Head of caudate nucleus (tissue), 42 donors: ENCODE results near the gene SERGEF.
"Not testable (repeated sequence)": the region's sequence is repeated elsewhere in the genome, so short reads cannot be mapped to it uniquely, and the experiment has no call there.

Source experiments
- DNase-seq, 42 donors: peaks; one replicate each; pipeline versions ENCODE4 v3.0.0 to v3.0.0-alpha.2; 2020 to 2021; ENCODE audit warnings: mixed read lengths in 7 of 42
- intact Hi-C: fragments of 100-400 bp; cut with DNase I; formaldehyde crosslinking; loops from one replicate; pipeline ENCODE4 v1.15.0; 2022

Gene SERGEF

GRCh38 chr11:18005376-18006129 is 7.3 kb downstream of the SERGEF start:
- DNase-seq, result no peak
- intact Hi-C loops, result no loop called here

GRCh38 chr11:18001191-18001590 is 11.7 kb downstream of the SERGEF start:
- DNase-seq, result peak in 22 of 42 donors; percentile 15 to 88 (median 46)
- intact Hi-C loops, result no loop called here

GRCh38 chr11:18000760-18001159 is 12.1 kb downstream of the SERGEF start:
- intact Hi-C loops, result no loop called here
- DNase-seq, result no peak

GRCh38 chr11:18000128-18000527 is 12.7 kb downstream of the SERGEF start:
- intact Hi-C loops, DNase-seq: not testable (repeated sequence)

- peak in 5 of 42 donors; percentile 16 to 60 (median 29) for DNase-seq
- intact Hi-C loops, result no loop called here
Observed at GRCh38 chr11:17992916-17993315, 19.9 kb downstream of the SERGEF start.

- peak in 36 of 42 donors; percentile 14 to 83 (median 54) for DNase-seq
- intact Hi-C loops, result no loop called here
Observed at GRCh38 chr11:17991783-17992433, 20.9 kb downstream of the SERGEF start.

GRCh38 chr11:17989306-17989705 is 23.5 kb downstream of the SERGEF start:
- intact Hi-C loops, result no loop called here
- no peak for DNase-seq

- intact Hi-C loops, result no loop called here
- DNase-seq, result no peak
Observed at GRCh38 chr11:17988465-17988864, 24.4 kb downstream of the SERGEF start.

- no peak for DNase-seq
- intact Hi-C loops, result no loop called here
Observed at GRCh38 chr11:17987826-17988225, 25.0 kb downstream of the SERGEF start.

GRCh38 chr11:17986711-17987220 is 26.1 kb downstream of the SERGEF start:
- intact Hi-C loops, result no loop called here
- no peak for DNase-seq

GRCh38 chr11:17986007-17986710 is 26.7 kb downstream of the SERGEF start:
- DNase-seq, result peak in 6 of 42 donors; percentile 15 to 56 (median 20)
- intact Hi-C loops, result no loop called here

- DNase-seq, result peak in 7 of 42 donors; percentile 8 to 53 (median 20)
- intact Hi-C loops, result no loop called here
Observed at GRCh38 chr11:17985517-17985916, 27.3 kb downstream of the SERGEF start.

GRCh38 chr11:17983569-17983968 is 29.3 kb downstream of the SERGEF start:
- intact Hi-C loops, result loop anchor here (5.0 kb wide), 1 partner anchor 386 kb away; no protein-coding TSS in a partner anchor
- no peak for DNase-seq

- DNase-seq, result peak in 22 of 42 donors; percentile 5 to 73 (median 36)
- intact Hi-C loops, result loop anchor here (5.0 kb wide), 2 partner anchors 248 to 383 kb away; partner anchors contain the start of gene KCNC1
Observed at GRCh38 chr11:17979770-17980371, 33.0 kb downstream of the SERGEF start.

- intact Hi-C loops, result loop anchor here (5.0 kb wide), 1 partner anchor 246 kb away; the partner anchor contains the start of gene KCNC1
- DNase-seq, result peak; percentile 24 to 83 (median 67)
Observed at GRCh38 chr11:17978553-17979287, 34.1 kb downstream of the SERGEF start.

GRCh38 chr11:17976651-17977050 is 36.2 kb downstream of the SERGEF start:
- no peak for DNase-seq
- intact Hi-C loops, result loop anchor here (5.0 kb wide), 1 partner anchor 244 kb away; the partner anchor contains the start of gene KCNC1

GRCh38 chr11:17974246-17974645 is 38.6 kb downstream of the SERGEF start:
- intact Hi-C loops, result no loop called here
- no peak for DNase-seq

GRCh38 chr11:17972987-17973386 is 39.9 kb downstream of the SERGEF start:
- intact Hi-C loops, result no loop called here
- peak; percentile 48 to 91 (median 74) for DNase-seq
